Nephron progenitor cell (in vitro differentiated cells): ENCODE measurements around the gene ST6GALNAC3.

Source experiments
- DNase-seq: peaks from one replicate; pipeline ENCODE4 v3.0.0; 2021
- H3K27ac Mint-ChIP-seq: 2 replicates; pipeline ENCODE4 v1.8.0; 2021; ENCODE audit warnings: mild to moderate bottlenecking, moderate library complexity, mixed read lengths
- H3K27me3 Mint-ChIP-seq: 2 replicates; pipeline ENCODE4 v1.8.0; 2021; ENCODE audit warnings: mild to moderate bottlenecking, low read depth, mixed read lengths; ENCODE audit not compliant: poor library complexity
- H3K36me3 Mint-ChIP-seq: 2 replicates; pipeline ENCODE4 v1.8.0; 2021; ENCODE audit warnings: low read depth, mixed read lengths
- H3K4me1 Mint-ChIP-seq: 2 replicates; pipeline ENCODE4 v1.8.0; 2021; ENCODE audit warnings: mixed read lengths
- H3K4me3 Mint-ChIP-seq: 2 replicates; pipeline ENCODE4 v1.8.0; 2021; ENCODE audit warnings: mild to moderate bottlenecking, moderate library complexity, mixed read lengths
- H3K9me3 Mint-ChIP-seq: 2 replicates; pipeline ENCODE4 v1.8.0; 2021; ENCODE audit warnings: mild to moderate bottlenecking, moderate library complexity, mixed read lengths
- TF ChIP-seq, protein P1 (sequence below): fragments of 200-600 bp; sonication (generic); IDR thresholded peaks from 2 replicates; pipeline ENCODE4 v1.5.0; 2021; ENCODE audit warnings: antibody characterized with exemption

ST6GALNAC3 gene

DNA sequence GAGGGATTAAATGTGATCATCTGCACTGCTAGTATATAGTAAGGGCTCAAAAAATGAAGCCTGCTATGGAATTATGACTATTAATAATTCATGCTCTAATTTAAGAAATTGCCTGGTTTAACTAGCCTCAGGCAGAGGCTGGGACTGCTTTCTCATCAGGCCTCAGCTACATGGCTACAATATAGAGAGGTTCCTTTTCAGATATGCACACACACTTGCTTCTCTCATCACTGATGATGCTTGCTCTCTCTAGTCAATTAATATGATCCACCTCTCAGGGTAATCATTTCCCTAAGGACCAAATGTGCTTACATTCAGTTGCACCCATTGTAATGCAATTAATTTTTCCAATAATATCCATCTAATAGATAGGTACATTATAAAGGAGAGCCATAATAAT lies 467.8 kb downstream of the ST6GALNAC3 start:
- Mint-ChIP-seq H3K4me1 (peaks cover 11% of the 10 kb centered on the region), H3K27ac (no peak overlapping the region), H3K36me3 (peaks cover 16% of the 10 kb centered on the region), H3K9me3 (peaks cover 21% of the 10 kb centered on the region), H3K27me3 (no peaks in the 10 kb centered on the region), H3K4me3 (no peak overlapping the region)
- no peak for DNase-seq
- TF ChIP-seq, protein P1, sequence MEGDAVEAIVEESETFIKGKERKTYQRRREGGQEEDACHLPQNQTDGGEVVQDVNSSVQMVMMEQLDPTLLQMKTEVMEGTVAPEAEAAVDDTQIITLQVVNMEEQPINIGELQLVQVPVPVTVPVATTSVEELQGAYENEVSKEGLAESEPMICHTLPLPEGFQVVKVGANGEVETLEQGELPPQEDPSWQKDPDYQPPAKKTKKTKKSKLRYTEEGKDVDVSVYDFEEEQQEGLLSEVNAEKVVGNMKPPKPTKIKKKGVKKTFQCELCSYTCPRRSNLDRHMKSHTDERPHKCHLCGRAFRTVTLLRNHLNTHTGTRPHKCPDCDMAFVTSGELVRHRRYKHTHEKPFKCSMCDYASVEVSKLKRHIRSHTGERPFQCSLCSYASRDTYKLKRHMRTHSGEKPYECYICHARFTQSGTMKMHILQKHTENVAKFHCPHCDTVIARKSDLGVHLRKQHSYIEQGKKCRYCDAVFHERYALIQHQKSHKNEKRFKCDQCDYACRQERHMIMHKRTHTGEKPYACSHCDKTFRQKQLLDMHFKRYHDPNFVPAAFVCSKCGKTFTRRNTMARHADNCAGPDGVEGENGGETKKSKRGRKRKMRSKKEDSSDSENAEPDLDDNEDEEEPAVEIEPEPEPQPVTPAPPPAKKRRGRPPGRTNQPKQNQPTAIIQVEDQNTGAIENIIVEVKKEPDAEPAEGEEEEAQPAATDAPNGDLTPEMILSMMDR = no peak

DNA sequence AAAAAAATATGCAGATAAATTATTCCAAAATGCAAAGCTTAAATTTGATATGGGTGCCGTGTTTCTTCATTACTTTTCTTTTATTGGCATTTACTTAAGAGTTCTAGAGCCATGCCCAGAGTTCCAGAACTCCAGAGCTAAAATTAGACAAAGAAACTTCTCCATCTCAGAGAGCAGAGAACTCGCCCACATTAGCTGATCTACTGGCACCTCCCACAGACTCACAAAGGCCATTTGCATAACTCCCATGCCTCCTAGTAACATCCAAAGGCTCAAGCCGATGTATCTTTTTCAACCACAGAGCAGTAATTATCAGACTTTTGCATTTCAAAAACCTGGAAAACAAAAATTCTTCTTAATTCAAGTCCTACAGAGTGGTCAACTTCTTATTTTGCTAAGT lies 468.9 kb downstream of the ST6GALNAC3 start:
- no peak overlapping the region for H3K27ac Mint-ChIP-seq
- no peaks in the 10 kb centered on the region for H3K27me3 Mint-ChIP-seq
- no peak for DNase-seq
- H3K9me3 Mint-ChIP-seq = peaks cover 9% of the 10 kb centered on the region
- peaks cover 21% of the 10 kb centered on the region for H3K4me1 Mint-ChIP-seq
- no peak overlapping the region for H3K4me3 Mint-ChIP-seq
- TF ChIP-seq, protein P1 = no peak
- H3K36me3 Mint-ChIP-seq = peaks cover 9% of the 10 kb centered on the region

GRCh38 chr1:76546354-76546933 lies 471.9 kb downstream of the ST6GALNAC3 start:
- peak overlapping the region; percentile 14 for H3K27ac Mint-ChIP-seq
- H3K27me3 Mint-ChIP-seq = no peaks in the 10 kb centered on the region
- no peaks in the 10 kb centered on the region for H3K9me3 Mint-ChIP-seq
- no peaks in the 10 kb centered on the region for H3K36me3 Mint-ChIP-seq
- H3K4me3 Mint-ChIP-seq = no peak overlapping the region
- TF ChIP-seq, protein P1 = no peak
- H3K4me1 Mint-ChIP-seq = peaks cover 25% of the 10 kb centered on the region
- no peak for DNase-seq

DNA sequence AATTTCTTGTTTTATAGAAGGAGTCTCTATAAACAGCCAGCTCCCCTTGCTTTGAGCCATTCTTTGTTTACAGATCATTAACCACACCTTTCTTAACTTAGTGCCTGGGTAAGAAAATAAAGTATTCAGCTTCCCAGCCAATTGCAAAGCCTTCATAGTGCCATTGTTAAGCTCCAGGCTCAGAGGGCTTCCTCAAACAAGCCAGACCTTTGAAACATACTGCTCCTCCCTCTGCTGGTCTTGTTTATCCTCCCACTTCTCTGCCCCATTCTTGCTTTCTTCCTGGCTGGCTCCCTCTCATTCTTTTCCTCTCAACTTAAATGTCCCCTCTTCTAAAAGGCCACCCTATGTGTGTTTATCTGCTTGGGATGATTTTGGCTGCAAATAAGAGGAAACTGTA lies 473.4 kb downstream of the ST6GALNAC3 start:
- no peak overlapping the region for H3K4me3 Mint-ChIP-seq
- TF ChIP-seq, protein P1 = no peak
- H3K4me1 Mint-ChIP-seq = peaks cover 25% of the 10 kb centered on the region
- no peaks in the 10 kb centered on the region for H3K27me3 Mint-ChIP-seq
- H3K9me3 Mint-ChIP-seq = no peaks in the 10 kb centered on the region
- H3K27ac Mint-ChIP-seq = peak overlapping the region; percentile 71
- no peaks in the 10 kb centered on the region for H3K36me3 Mint-ChIP-seq
- DNase-seq = no peak

DNA sequence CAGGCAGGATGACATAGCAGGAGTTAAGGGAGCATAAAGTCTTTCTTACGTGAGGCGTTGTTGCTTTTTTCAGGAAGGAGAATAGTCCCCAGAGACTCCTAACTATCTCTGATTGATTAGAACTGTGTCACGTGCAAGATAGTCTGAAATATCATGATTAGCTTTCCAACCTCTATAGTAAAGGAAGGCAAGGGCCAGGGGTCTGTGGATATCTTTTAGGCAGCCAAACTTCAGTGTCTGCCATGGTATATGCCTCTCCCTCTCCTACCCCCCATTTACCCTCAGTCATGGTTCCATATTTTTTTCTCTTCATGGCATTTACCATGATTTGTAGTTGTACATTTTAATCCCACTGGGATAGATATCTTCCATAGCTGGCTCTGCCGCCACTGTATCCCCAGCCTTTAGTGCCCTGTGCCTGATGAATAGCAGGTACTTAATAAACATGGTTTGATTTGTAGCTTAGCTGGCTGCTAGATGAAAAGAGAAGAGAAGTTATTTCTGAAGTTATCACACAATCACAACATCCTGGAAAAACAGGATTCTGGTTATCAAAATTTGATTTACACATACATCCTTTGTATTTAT lies 474.1 kb downstream of the ST6GALNAC3 start:
- H3K4me1 Mint-ChIP-seq = peaks cover 25% of the 10 kb centered on the region
- DNase-seq = no peak
- H3K4me3 Mint-ChIP-seq = no peak overlapping the region
- no peak overlapping the region for H3K27ac Mint-ChIP-seq
- TF ChIP-seq, protein P1 = no peak
- H3K27me3 Mint-ChIP-seq = no peaks in the 10 kb centered on the region
- no peaks in the 10 kb centered on the region for H3K9me3 Mint-ChIP-seq
- no peaks in the 10 kb centered on the region for H3K36me3 Mint-ChIP-seq

GRCh38 chr1:76554283-76554682 lies 479.7 kb downstream of the ST6GALNAC3 start:
- Mint-ChIP-seq H3K4me3 (no peak overlapping the region), H3K27me3 (no peaks in the 10 kb centered on the region), H3K27ac (no peak overlapping the region), H3K36me3 (no peaks in the 10 kb centered on the region), H3K9me3 (no peaks in the 10 kb centered on the region), H3K4me1 (no peaks in the 10 kb centered on the region)
- no peak for DNase-seq
- TF ChIP-seq, protein P1 = no peak
